Measurements from ENCODE around the gene ERC1.

Gene ERC1

DNA sequence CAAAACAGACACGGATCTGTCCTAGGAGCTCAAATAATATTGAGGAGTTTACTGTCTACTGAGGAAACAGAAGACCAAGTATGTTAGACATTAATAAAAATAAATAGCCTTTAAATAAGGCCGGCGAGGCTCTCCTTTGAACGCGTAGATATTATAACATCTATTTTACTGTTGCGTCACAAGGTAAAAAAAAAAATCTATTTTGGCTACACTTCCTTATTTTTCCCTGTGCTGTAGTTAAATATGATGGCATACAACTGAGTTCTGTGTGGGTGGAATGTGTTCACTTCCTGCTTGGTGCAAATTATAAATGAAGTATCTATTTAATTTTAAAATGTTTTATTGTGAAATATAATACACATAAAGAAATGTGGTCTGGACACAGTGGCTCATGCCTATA lies 24.3 kb upstream of the ERC1 start:
- no peak for DNase-seq (ENCODE audit: low read depth)
- in situ Hi-C loops (cut with HindIII; ENCODE audit: low sequenced_read_pairs), result no loop called here
- no peak overlapping the region for H3K4me3 ChIP-seq (ENCODE audit: low read depth, low read length)
- TF ChIP-seq, protein P1, sequence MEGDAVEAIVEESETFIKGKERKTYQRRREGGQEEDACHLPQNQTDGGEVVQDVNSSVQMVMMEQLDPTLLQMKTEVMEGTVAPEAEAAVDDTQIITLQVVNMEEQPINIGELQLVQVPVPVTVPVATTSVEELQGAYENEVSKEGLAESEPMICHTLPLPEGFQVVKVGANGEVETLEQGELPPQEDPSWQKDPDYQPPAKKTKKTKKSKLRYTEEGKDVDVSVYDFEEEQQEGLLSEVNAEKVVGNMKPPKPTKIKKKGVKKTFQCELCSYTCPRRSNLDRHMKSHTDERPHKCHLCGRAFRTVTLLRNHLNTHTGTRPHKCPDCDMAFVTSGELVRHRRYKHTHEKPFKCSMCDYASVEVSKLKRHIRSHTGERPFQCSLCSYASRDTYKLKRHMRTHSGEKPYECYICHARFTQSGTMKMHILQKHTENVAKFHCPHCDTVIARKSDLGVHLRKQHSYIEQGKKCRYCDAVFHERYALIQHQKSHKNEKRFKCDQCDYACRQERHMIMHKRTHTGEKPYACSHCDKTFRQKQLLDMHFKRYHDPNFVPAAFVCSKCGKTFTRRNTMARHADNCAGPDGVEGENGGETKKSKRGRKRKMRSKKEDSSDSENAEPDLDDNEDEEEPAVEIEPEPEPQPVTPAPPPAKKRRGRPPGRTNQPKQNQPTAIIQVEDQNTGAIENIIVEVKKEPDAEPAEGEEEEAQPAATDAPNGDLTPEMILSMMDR (IDR thresholded peaks at IDR 0.05; ENCODE audit: low read depth, low read length, missing control alignments), result no peak

DNA sequence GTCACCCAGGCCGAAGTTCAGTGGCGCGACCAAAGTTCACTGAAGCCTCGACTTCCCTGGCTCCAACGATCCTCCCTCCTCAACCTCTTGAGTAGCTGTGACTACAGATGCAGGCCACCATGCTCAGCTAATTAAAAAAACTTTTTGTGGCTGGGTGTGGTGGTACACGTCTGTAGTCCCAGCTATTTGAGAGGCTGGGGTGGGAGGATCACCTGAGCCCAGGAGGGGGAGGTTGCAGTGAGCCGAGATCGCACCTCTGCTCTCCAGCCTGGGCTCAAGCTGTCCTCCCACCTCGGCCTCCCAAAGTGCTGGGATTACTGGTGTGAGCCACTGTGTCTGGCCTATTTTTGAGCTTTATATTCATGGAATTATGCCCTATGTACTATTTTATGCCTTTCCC lies 23.4 kb upstream of the ERC1 start:
- H3K4me3 ChIP-seq (ENCODE audit: low read depth, low read length), result no peak overlapping the region
- DNase-seq (ENCODE audit: low read depth), result no peak
- in situ Hi-C loops (cut with HindIII; ENCODE audit: low sequenced_read_pairs), result no loop called here
- TF ChIP-seq, protein P1 (IDR thresholded peaks at IDR 0.05; ENCODE audit: low read depth, low read length, missing control alignments), result no peak

DNA sequence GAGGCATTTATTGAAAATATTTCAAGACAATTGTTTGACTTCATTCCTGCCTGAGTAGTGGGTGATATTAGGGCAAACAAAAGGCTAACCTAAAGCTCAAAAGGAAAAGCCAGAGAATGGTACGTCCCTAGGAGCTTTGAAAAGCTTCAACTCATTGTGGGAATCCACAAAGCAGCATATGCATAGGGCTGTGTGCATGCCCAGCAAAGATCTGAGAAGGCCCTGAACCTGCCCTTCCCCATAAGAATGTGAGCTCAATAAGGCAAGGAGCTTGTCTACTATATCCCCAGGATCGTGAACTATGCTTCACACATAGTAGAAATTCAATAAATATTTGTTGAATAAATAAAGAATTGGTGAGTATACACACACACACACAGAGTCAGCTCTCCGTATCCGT lies 22.5 kb upstream of the ERC1 start:
- no peak overlapping the region for H3K4me3 ChIP-seq (ENCODE audit: low read depth, low read length)
- DNase-seq (ENCODE audit: low read depth), result no peak
- in situ Hi-C loops (cut with HindIII; ENCODE audit: low sequenced_read_pairs), result no loop called here
- TF ChIP-seq, protein P1 (IDR thresholded peaks at IDR 0.05; ENCODE audit: low read depth, low read length, missing control alignments), result no peak

DNA sequence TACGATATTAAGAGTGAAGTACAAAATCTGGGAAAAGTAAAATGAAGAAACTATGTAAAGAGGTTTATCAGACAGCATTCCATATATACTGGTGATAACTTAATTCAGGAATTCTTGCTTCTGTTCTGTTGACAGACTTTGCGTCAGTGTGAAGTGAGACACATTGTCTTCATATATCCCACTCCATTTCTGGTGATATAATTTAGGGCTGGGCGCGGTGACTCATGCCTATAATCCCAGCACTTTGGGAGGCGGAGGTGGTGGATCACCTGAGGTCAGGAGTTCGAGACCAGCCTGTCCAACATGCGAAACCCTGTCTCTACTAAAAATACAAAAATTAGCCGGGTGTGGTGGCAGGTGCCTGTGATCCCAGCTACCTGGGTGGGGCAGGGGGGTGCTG lies 21.2 kb upstream of the ERC1 start:
- in situ Hi-C loops (cut with HindIII; ENCODE audit: low sequenced_read_pairs), result no loop called here
- no peak overlapping the region for H3K4me3 ChIP-seq (ENCODE audit: low read depth, low read length)
- TF ChIP-seq, protein P1 (IDR thresholded peaks at IDR 0.05; ENCODE audit: low read depth, low read length, missing control alignments), result no peak
- DNase-seq (ENCODE audit: low read depth), result no peak

DNA sequence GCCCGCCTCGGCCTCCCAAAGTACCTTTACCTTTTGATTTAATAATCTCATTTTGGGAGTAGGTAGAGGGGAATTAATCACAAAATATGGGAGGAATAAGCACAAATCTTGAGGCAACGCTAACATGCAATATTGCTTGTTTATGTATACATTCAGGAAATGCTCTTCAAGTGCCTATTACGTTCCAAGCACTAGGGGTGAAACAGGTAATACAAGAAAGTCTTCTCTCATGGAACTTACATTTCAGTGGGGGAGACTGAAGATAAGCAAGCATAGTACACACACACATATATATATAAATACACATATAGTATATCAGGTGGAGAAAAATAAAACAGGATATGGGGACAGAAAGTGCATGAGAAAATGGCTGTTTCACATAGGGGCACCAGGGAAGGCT lies 19.0 kb upstream of the ERC1 start:
- in situ Hi-C loops (cut with HindIII; ENCODE audit: low sequenced_read_pairs), result no loop called here
- DNase-seq (ENCODE audit: low read depth), result no peak
- H3K4me3 ChIP-seq (ENCODE audit: low read depth, low read length), result no peak overlapping the region
- TF ChIP-seq, protein P1 (IDR thresholded peaks at IDR 0.05; ENCODE audit: low read depth, low read length, missing control alignments), result no peak

DNA sequence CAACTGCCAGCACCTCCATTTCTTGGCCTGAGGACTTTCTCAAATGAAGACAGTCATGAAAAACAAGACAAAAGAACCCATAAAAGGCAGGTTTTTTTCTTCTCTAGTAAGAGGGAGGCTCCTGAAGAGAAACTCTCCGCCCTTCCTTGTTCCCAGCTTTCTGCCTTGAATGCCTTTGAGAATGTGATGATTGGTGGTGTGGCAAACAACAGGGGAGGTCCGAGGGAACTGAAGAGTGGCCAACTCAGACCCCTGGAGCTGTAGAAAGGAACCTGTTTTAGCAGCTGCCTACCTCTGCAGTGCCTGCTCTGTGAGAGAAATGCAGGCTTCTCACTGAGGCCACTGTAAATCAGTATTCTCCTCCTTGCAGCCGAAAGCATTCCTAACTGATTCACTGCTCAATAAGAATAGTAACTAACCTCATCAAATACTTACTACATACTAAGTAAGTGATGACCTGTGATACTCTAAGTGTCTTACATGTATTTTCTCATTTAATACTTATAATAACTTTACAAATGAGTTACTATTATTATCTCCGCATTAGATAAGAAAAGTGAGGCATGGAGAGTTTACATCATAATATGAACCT lies 16.7 kb upstream of the ERC1 start:
- in situ Hi-C loops (cut with HindIII; ENCODE audit: low sequenced_read_pairs), result no loop called here
- TF ChIP-seq, protein P1 (IDR thresholded peaks at IDR 0.05; ENCODE audit: low read depth, low read length, missing control alignments), result no peak
- DNase-seq (ENCODE audit: low read depth), result no peak
- no peak overlapping the region for H3K4me3 ChIP-seq (ENCODE audit: low read depth, low read length)

All from astrocyte of the cerebellum (primary cell).